ENCODE data around the gene ATG16L1. TPM values are rescaled to one million over a fixed set of nuclear protein-coding genes. Genes with fewer than 3 reads are reported as not detected.

Gene ATG16L1
- total and polyA plus RNA-seq, 7 experiments from 2014 or later = 16.0 to 115 (median 80.9) TPM

- no peak for ATAC-seq
- peaks cover 0 to 11% (median 0%) of the 10 kb centered on the region in 5 donors for H3K27me3 Mint-ChIP-seq
- DNase-seq = no peak
- Histone ChIP-seq H3K36me3 (ENCODE audit: control insufficient read depth in 2 of 3, insufficient read depth in 3 of 3, low read length in 3 of 3) (no peaks in the 10 kb centered on the region), H3K4me1 (ENCODE audit: control insufficient read depth in 2 of 2, insufficient read depth in 2 of 2, low read length in 2 of 2) (no peaks in the 10 kb centered on the region), H3K27me3 (ENCODE audit: control insufficient read depth in 2 of 2, insufficient read depth in 2 of 2, low read length in 2 of 2) (no peaks in the 10 kb centered on the region), H3K9me3 (ENCODE audit: control insufficient read depth in 2 of 3, low read length in 3 of 3) (no peaks in the 10 kb centered on the region), H3K27ac (ENCODE audit: low read depth, low read length) (no peak overlapping the region), H3K4me3 (ENCODE audit: low read length) (no peak overlapping the region)
- peaks cover 0 to 3% (median 0%) of the 10 kb centered on the region in 11 donors for H3K9me3 Mint-ChIP-seq
- peaks cover 0 to 4% (median 0%) of the 10 kb centered on the region in 5 donors for H3K36me3 Mint-ChIP-seq
- H3K4me3 Mint-ChIP-seq = no peak overlapping the region
- peaks cover 5 to 17% (median 11%) of the 10 kb centered on the region in 7 donors for H3K4me1 Mint-ChIP-seq
- CTCF ChIA-PET = interaction anchor here (0.7 kb wide), 1 partner anchor 12 kb away, joined by 3 read pairs; no protein-coding TSS in a partner anchor
- no peak overlapping the region for H3K27ac Mint-ChIP-seq
- POLR2A ChIA-PET = interaction anchor here (0.8 to 2.5 kb wide), 4 partner anchors 9 to 75 kb away, joined by 3 to 11 read pairs (median 3); no protein-coding TSS in a partner anchor
- intact Hi-C loops (cut with micrococcal nuclease) = no loop called here
These were observed 91.8 kb downstream of the ATG16L1 start for GRCh38 chr2:233343171-233343705.

Other genes starting within 250 kb of the ATG16L1 start
- not detected for gene NGEF, start 238.4 kb upstream of the ATG16L1 start, total RNA-seq
- gene NGEF, start 238.4 kb upstream of the ATG16L1 start, polyA plus RNA-seq = not detected
- not detected for gene NEU2, start 219.0 kb upstream of the ATG16L1 start, total RNA-seq
- not detected for gene NEU2, start 219.0 kb upstream of the ATG16L1 start, polyA plus RNA-seq
- 100 to 1,000 TPM; 106 to 232 (median 126) TPM for gene INPP5D, start 191.3 kb upstream of the ATG16L1 start, total RNA-seq
- gene INPP5D, start 191.3 kb upstream of the ATG16L1 start, polyA plus RNA-seq = 100 to 1,000 TPM in 1 of 2 donors, 10 to 100 TPM in 1; 41.0 to 122 TPM
- gene SAG, start 56.1 kb downstream of the ATG16L1 start, total RNA-seq = under 1 TPM in 3 of 5 experiments, not detected in 2; 0.05 to 0.65 (median 0.10) TPM
- not detected for gene SAG, start 56.1 kb downstream of the ATG16L1 start, polyA plus RNA-seq
- gene DGKD, start 102.8 kb downstream of the ATG16L1 start, total RNA-seq = 100 to 1,000 TPM in 4 of 5 experiments, 10 to 100 TPM in 1; 61.6 to 252 (median 213) TPM
- gene DGKD, start 102.8 kb downstream of the ATG16L1 start, polyA plus RNA-seq = 10 to 100 TPM; 25.8 to 41.0 TPM